ENCODE data around the gene CRMP1. TPM values are rescaled to one million over a fixed set of nuclear protein-coding genes. Genes with fewer than 3 reads are reported as not detected.

The CRMP1 gene
- total and polyA plus RNA-seq, 2 donors (not counting 3 experiments of a cell fraction or from before 2014, with no cell fraction given): 0.06 TPM; not detected in 1

- Histone ChIP-seq H2AFZ (ENCODE audit: low read depth, low read length) (no peak overlapping the region), H4K20me1 (replicated peaks; ENCODE audit: control insufficient read depth, extremely low read depth, insufficient read depth, low read length) (no peaks in the 10 kb centered on the region), H3K27me3 (ENCODE audit: control insufficient read depth in 2 of 2, insufficient read depth in 2 of 2, low read length in 2 of 2) (peaks cover 36 to 39% of the 10 kb centered on the region in 2 experiments), H3K36me3 (ENCODE audit: control insufficient read depth in 2 of 2, extremely low read depth in 1 of 2, insufficient read depth in 2 of 2, low read length in 2 of 2) (no peaks in the 10 kb centered on the region), H3K79me2 (ENCODE audit: control insufficient read depth, insufficient read depth, low read length) (no peaks in the 10 kb centered on the region), H3K4me1 (ENCODE audit: control insufficient read depth, extremely low read depth, insufficient read depth, low read length) (no peaks in the 10 kb centered on the region), H3K9me1 (replicated peaks; ENCODE audit: control insufficient read depth, extremely low read depth, insufficient read depth, low read length) (no peaks in the 10 kb centered on the region), H3K9ac (replicated peaks; ENCODE audit: extremely low read depth, insufficient read depth, low read length) (no peak overlapping the region), H3K4me2 (ENCODE audit: insufficient read depth, low read length) (no peak overlapping the region), H3K4me3 (replicated peaks in 1 of 3; ENCODE audit: insufficient read depth in 1 of 3, low read depth in 1 of 3, low read length in 3 of 3) (no peak overlapping the region), H3K27ac (ENCODE audit: insufficient read depth, low read depth, low read length) (no peak overlapping the region), H3K9me3 (replicated peaks; ENCODE audit: control insufficient read depth, insufficient read depth, low read length) (no peaks in the 10 kb centered on the region)
- TF ChIP-seq MAX (IDR thresholded peaks at IDR 0.05; ENCODE audit: insufficient read depth, insufficient read length) (no peak), POLR2A (IDR thresholded peaks at IDR 0.05; ENCODE audit: low read depth, low read length) (no peak), MYC (IDR thresholded peaks at IDR 0.05; ENCODE audit: low read depth, low read length) (no peak), GATA2 (IDR thresholded peaks at IDR 0.05; ENCODE audit: insufficient read depth, insufficient read length, low read depth, low read length) (no peak), EZH2 (IDR thresholded peaks at IDR 0.05; ENCODE audit: borderline replicate concordance, low read depth, low read length, severe bottlenecking) (no peak), JUN (IDR thresholded peaks at IDR 0.05; ENCODE audit: borderline replicate concordance, insufficient read depth, insufficient read length, low read depth) (no peak), CTCF (IDR thresholded peaks at IDR 0.05; ENCODE audit: extremely low read depth in 1 of 2, insufficient read depth in 1 of 2, low read depth in 1 of 2, low read length in 2 of 2) (no peak), POLR2AphosphoS5 (IDR thresholded peaks at IDR 0.05; ENCODE audit: insufficient read depth, low read depth, low read length) (no peak), FOS (IDR thresholded peaks at IDR 0.05; ENCODE audit: borderline replicate concordance, insufficient read depth, low read length) (no peak)
- intact Hi-C loops (cut with micrococcal nuclease): no loop called here
- dilution Hi-C loops (cut with MboI; ENCODE audit: extremely low pct_ligation_motif_present, low sequenced_read_pairs): no loop called here
- no TSS peak for BruUV-seq (replicated peaks)
- ChIA-PET POLR2A (no interaction called here), CTCF (no interaction called here)
- FAIRE-seq (no peak), DNase-seq (ENCODE audit: low read depth, low spot score) (no peak)
These were observed 1.4 kb upstream of the CRMP1 start for GRCh38 chr4:5894266-5894665.
